HepG2 (cell line): ENCODE data around the gene SLC38A9. TPM values are rescaled to one million over a fixed set of nuclear protein-coding genes. Genes with fewer than 3 reads are reported as not detected.

Experiments
- ATAC-seq: fragments of 200-7000 bp; cut with Tn5 transposase; 3 replicates; pipeline ENCODE4 v1.9.1; 2020; ENCODE audit warnings: mild to moderate bottlenecking, moderate library complexity
- BruUV-seq: library from RNA; stranded (reverse); fragments of 400-500 nt; replicated peaks from 2 replicates; lab custom pipeline; 2021; lab: Mats Ljungman, UMichigan
- CTCF ChIA-PET: fragments of 300-600 bp; formaldehyde crosslinking; extraction: SDS; loops from one replicate; lab custom pipeline; 2021; ENCODE audit warnings: low total read pairs, inconsistent platforms, low intra/inter-chr PET ratio; lab: Yijun Ruan, JAX
- POLR2A ChIA-PET: fragments of 350-600 bp; sonication (Branson Sonifier 250); formaldehyde crosslinking; loops from one replicate; lab custom pipeline; 2020; ENCODE audit warnings: antibody characterized with exemption, inconsistent platforms; lab: Yijun Ruan, JAX
- DNase-seq: peaks from one replicate; pipeline ENCODE4 v3.0.0-alpha.2; 2015; ENCODE audit warnings: low spot score
- FAIRE-seq: peaks from 3 replicates; lab custom pipeline; 2011; peaks lifted over from hg19 to GRCh38; lab: Jason Lieb, UNC
- H2AFZ ChIP-seq: one replicate; pipeline ENCODE4 v1.6.1; 2011; ENCODE audit warnings: low read length, inconsistent platforms
- H3K27ac ChIP-seq: fragments of 300-600 bp; 3 replicates; pipeline ENCODE4 v1.8.0; 2011; ENCODE audit warnings: mixed run types, mild to moderate bottlenecking, mixed read lengths, low read length, inconsistent platforms; ENCODE audit not compliant: insufficient read depth; ENCODE audit errors: extremely low read length
- H3K27me3 ChIP-seq, 2 experiments: fragments of 200-600 bp in 1 of 2; 2 replicates in 1 of 2; 3 replicates in 1 of 2; pipeline versions ENCODE4 v1.6.0 to v1.8.0; 2011; ENCODE audit warnings: low read length in 2 of 2, mild to moderate bottlenecking in 2 of 2, moderate library complexity in 2 of 2, inconsistent platforms in 1 of 2; ENCODE audit not compliant: insufficient read depth in 2 of 2, control insufficient read depth in 1 of 2
- H3K36me3 ChIP-seq, 2 experiments: fragments of 200-600 bp in 1 of 2; replicated peaks in 1 of 2; 2 replicates in 1 of 2; 3 replicates in 1 of 2; pipeline versions ENCODE4 v1.5.1 to v1.8.0; 2011; ENCODE audit warnings: low read length in 2 of 2, inconsistent platforms in 1 of 2; ENCODE audit not compliant: insufficient read depth in 2 of 2, control insufficient read depth in 1 of 2
- H3K4me1 ChIP-seq: 2 replicates; pipeline ENCODE4 v1.5.1; 2012; ENCODE audit warnings: low read length, inconsistent platforms; ENCODE audit not compliant: insufficient read depth
- H3K4me2 ChIP-seq: 2 replicates; pipeline ENCODE4 v1.6.0; 2011; ENCODE audit warnings: low read depth, low read length, inconsistent platforms
- H3K4me3 ChIP-seq, 3 experiments: fragments of 200-600 bp in 1 of 3; sonication (generic), shearing (Covaris generic) in 1 of 3; replicated peaks in 1 of 3; 2 replicates each; pipeline ENCODE4 v1.5.1; 2011 to 2016; ENCODE audit warnings: low read length in 3 of 3, inconsistent platforms in 2 of 3, low read depth in 2 of 3, mild to moderate bottlenecking in 2 of 3, control low read depth in 1 of 3, mixed read lengths in 1 of 3; ENCODE audit not compliant: insufficient read depth in 1 of 3
- H3K79me2 ChIP-seq: one replicate; pipeline ENCODE4 v1.6.1; 2011; ENCODE audit warnings: low read length, inconsistent platforms; ENCODE audit not compliant: insufficient read depth
- H3K9ac ChIP-seq: 2 replicates; pipeline ENCODE4 v1.6.0; 2011; ENCODE audit warnings: mild to moderate bottlenecking, low read depth, low read length, inconsistent platforms; ENCODE audit not compliant: insufficient read depth
- H3K9me3 ChIP-seq: 2 replicates; pipeline ENCODE4 v1.5.1; 2012; ENCODE audit warnings: mild to moderate bottlenecking, low read length
- H4K20me1 ChIP-seq: 2 replicates; pipeline ENCODE4 v1.6.0; 2011; ENCODE audit warnings: inconsistent platforms, mild to moderate bottlenecking, low read length, moderate library complexity; ENCODE audit not compliant: insufficient read depth
- BHLHE40 ChIP-seq: IDR thresholded peaks from 2 replicates; pipeline ENCODE4 v1.6.1; 2011; ENCODE audit warnings: low read length, improper control_type of control experiment
- CCAR2 ChIP-seq: fragments of 200-400 bp; formaldehyde crosslinking; optimal IDR thresholded peaks from 2 replicates; pipeline ENCODE3; 2018; ENCODE audit warnings: low read depth, mild to moderate bottlenecking, low read length, moderate library complexity
- FOXO1 ChIP-seq: sonication (generic); formaldehyde crosslinking; IDR thresholded peaks from 2 replicates; pipeline ENCODE4 v1.4.0; 2020; ENCODE audit warnings: missing genetic modification reagents
- GFI1 ChIP-seq: sonication (generic); formaldehyde crosslinking; IDR thresholded peaks from 2 replicates; pipeline ENCODE4 v1.5.0; 2020; ENCODE audit warnings: missing genetic modification reagents, mild to moderate bottlenecking, borderline replicate concordance
- GLI4 ChIP-seq: sonication (generic); formaldehyde crosslinking; IDR thresholded peaks from 2 replicates; pipeline ENCODE4 v1.5.1; 2020; ENCODE audit warnings: missing genetic modification reagents, mild to moderate bottlenecking, moderate library complexity, borderline replicate concordance
- ISL2 ChIP-seq: sonication (generic); formaldehyde crosslinking; IDR thresholded peaks from 2 replicates; pipeline ENCODE4 v1.5.0; 2020; ENCODE audit warnings: missing genetic modification reagents
- NCOA2 ChIP-seq: sonication (generic); formaldehyde crosslinking; IDR thresholded peaks from 2 replicates; pipeline ENCODE4 v1.8.0; 2022; ENCODE audit warnings: inconsistent platforms
- NFKB2 ChIP-seq: sonication (generic); formaldehyde crosslinking; IDR thresholded peaks from 2 replicates; pipeline ENCODE4 v1.4.0; 2020; ENCODE audit warnings: missing genetic modification reagents, borderline replicate concordance
- RARA ChIP-seq: IDR thresholded peaks from 2 replicates; pipeline ENCODE4 v1.6.1; 2016; ENCODE audit warnings: missing genetic modification reagents, missing compliant biosample characterization
- RFX3 ChIP-seq: IDR thresholded peaks from 2 replicates; pipeline ENCODE4 v1.6.1; 2016; ENCODE audit warnings: missing biosample characterization, missing genetic modification reagents
- TIGD3 ChIP-seq: sonication (generic); formaldehyde crosslinking; IDR thresholded peaks from 2 replicates; pipeline ENCODE4 v1.5.1; 2020; ENCODE audit warnings: mild to moderate bottlenecking, missing genetic modification reagents, borderline replicate concordance
- ZBTB38 ChIP-seq: sonication (generic); formaldehyde crosslinking; IDR thresholded peaks from 2 replicates; pipeline ENCODE4 v1.5.1; 2020; ENCODE audit warnings: mild to moderate bottlenecking, missing genetic modification reagents
- ZNF274 ChIP-seq: sonication (generic); formaldehyde crosslinking; IDR thresholded peaks from 2 replicates; pipeline ENCODE4 v1.5.1; 2020; ENCODE audit warnings: mild to moderate bottlenecking, missing genetic modification reagents
- ZNF615 ChIP-seq: sonication (generic); formaldehyde crosslinking; IDR thresholded peaks from 2 replicates; pipeline ENCODE4 v1.5.0; 2020; ENCODE audit warnings: mild to moderate bottlenecking, missing genetic modification reagents, borderline replicate concordance
- ZNF747 ChIP-seq: sonication (generic); formaldehyde crosslinking; IDR thresholded peaks from 2 replicates; pipeline ENCODE4 v1.8.1; 2023; ENCODE audit warnings: missing genetic modification reagents, mild to moderate bottlenecking, borderline replicate concordance
- ZNF891 ChIP-seq: sonication (generic); formaldehyde crosslinking; IDR thresholded peaks from 2 replicates; pipeline ENCODE4 v1.5.0; 2020; ENCODE audit warnings: mild to moderate bottlenecking, missing genetic modification reagents
- WGBS: methylation state at CpG from one replicate; pipeline ENCODE4 v1.1.6; 2017; ENCODE audit warnings: low lambda C conversion rate; 5-methylcytosine and 5-hydroxymethylcytosine counted together
- in situ Hi-C: cut with HindIII; loops from 2 replicates; pipeline ENCODE4 v1.10.0; 2017; ENCODE audit warnings: low pct_unique_long_range_greater_than_20kb; ENCODE audit not compliant: extremely low pct_ligation_motif_present
- intact Hi-C: fragments of 100-400 bp; cut with micrococcal nuclease; formaldehyde crosslinking; loops from one replicate; pipeline ENCODE4 v1.10.0; 2022; ENCODE audit not compliant: unreplicated experiment
- polyA plus RNA-seq, 8 experiments: library from polyadenylated mRNA; depleted of rRNA in 3 of 8; stranded (reverse) in 7 of 8; unstranded in 1 of 8; fragments of >200 nt; fragmentation: Illumina TruSeq in 4 of 8; extraction: Trizol in 4 of 8; gene quantifications; 2 replicates each; pipeline versions ENCODE4 v1.2.1 to v1.2.3, GENCODE V29; 2011 to 2016; ENCODE audit warnings: low read depth in 4 of 8, missing spikeins in 1 of 8, mixed read lengths in 1 of 8; ENCODE audit not compliant: insufficient read depth in 1 of 8
- total RNA-seq, 5 experiments: library from RNA; depleted of rRNA; stranded (reverse); fragments of >200 nt; fragmentation: Illumina TruSeq; extraction: Trizol; gene quantifications; 2 replicates each; pipeline ENCODE4 v1.2.3, GENCODE V29; 2016; ENCODE audit warnings: low read depth in 1 of 5
- TF ChIP-seq, protein P1 (sequence below): fragments of 450-650 bp; IDR thresholded peaks from 2 replicates; pipeline ENCODE4 v1.6.1; 2017; ENCODE audit warnings: mild to moderate bottlenecking

The SLC38A9 gene
- total and polyA plus RNA-seq, 2 of the 13 experiments (the other 11 are each of a cell fraction or from before 2014, with no cell fraction given) = 19.3 to 36.0 TPM

DNA sequence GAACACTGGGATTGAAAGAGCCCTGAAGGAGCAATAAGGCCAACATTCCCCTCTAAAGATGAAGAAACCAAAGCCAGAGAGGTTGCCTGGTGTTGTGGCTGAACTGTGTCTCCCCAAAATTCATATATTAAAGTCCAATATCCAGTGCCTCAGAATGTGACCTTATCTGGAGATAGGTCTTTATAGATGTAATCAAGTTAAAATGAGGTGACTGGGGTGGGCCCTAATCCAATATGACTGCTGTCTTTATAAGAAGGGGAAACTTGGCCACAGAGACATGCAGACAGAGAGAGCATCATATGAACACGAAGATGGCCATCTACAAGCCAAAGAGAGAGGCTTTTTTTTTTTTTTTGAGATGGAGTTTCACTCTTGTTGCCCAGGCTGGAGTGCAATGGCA, 110.5 kb downstream of the SLC38A9 start:
- Histone ChIP-seq H4K20me1 (no peaks in the 10 kb centered on the region), H3K27ac (no peak overlapping the region), H3K79me2 (no peaks in the 10 kb centered on the region), H3K4me3 (0 out of 6 replicates have a peak overlapping the region, but pooled peaks of 1 of the 3 experiments have one; percentile 10), H3K27me3 (no peaks in the 10 kb centered on the region; a peak in 1 of 5 replicates), H3K36me3 (no peaks in the 10 kb centered on the region), H2AFZ (peak overlapping the region; percentile 85), H3K9me3 (no peaks in the 10 kb centered on the region), H3K9ac (0 out of 2 replicates have a peak overlapping the region, but pooled peaks have one; percentile 39), H3K4me1 (peaks cover 50% of the 10 kb centered on the region), H3K4me2 (peak overlapping the region; percentile 73)
- no peak for DNase-seq
- no peak for TF ChIP-seq ZNF891
- TF ChIP-seq ZBTB38 (CRISPR knock-in tag) = no peak
- no peak for TF ChIP-seq ISL2
- TF ChIP-seq GFI1 = 0 out of 2 replicates have a peak, but pooled peaks have one; percentile 1
- no peak for TF ChIP-seq TIGD3 (CRISPR knock-in tag)
- no peak for FAIRE-seq
- POLR2A ChIA-PET = no interaction called here
- WGBS = 87% methylated on average over 1 of the region's 1 CpG
- intact Hi-C loops (no loop called here), in situ Hi-C loops (no loop called here)
- no peak for ATAC-seq
- CTCF ChIA-PET = no interaction called here
- BruUV-seq = no TSS peak

DNA sequence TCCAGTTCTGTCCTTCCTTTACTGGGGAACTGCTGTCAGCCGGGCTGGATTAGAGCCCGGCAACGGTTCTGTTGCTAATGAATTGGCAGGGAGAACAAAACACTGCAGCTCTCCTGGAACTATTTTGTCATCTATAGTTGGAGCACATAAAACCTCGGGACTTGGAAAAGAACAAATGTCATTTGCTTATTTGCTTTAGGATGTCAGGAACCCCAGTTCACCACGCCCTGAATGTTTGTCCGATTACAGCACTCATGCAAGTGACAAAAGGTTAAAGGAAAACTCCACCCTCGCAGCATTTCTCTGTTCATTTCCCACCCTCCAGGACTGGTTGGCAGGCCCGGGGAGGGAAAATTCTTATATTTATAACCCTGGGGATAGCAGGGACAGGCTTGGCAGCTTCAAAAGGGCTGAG, 110.9 kb downstream of the SLC38A9 start:
- POLR2A ChIA-PET = no interaction called here
- ATAC-seq (peak; percentile 83), FAIRE-seq (peak; percentile 97), DNase-seq (peak; percentile 93)
- Histone ChIP-seq H2AFZ (peak overlapping the region; percentile 85), H3K9me3 (no peaks in the 10 kb centered on the region), H3K36me3 (no peaks in the 10 kb centered on the region), H3K4me2 (peak overlapping the region; percentile 73), H3K79me2 (no peaks in the 10 kb centered on the region), H3K4me1 (peaks cover 50% of the 10 kb centered on the region), H3K27me3 (no peaks in the 10 kb centered on the region; a peak in 1 of 5 replicates), H3K9ac (0 out of 2 replicates have a peak overlapping the region, but pooled peaks have one; percentile 39), H4K20me1 (no peaks in the 10 kb centered on the region), H3K27ac (no peak overlapping the region), H3K4me3 (peak overlapping the region; percentile 9 to 46 (median 10); a peak in 2 of 6 replicates)
- WGBS = under 1% methylated on average over 8 of the region's 8 CpGs
- in situ Hi-C loops = no loop called here
- BruUV-seq = no TSS peak
- intact Hi-C loops = no loop called here
- CTCF ChIA-PET = no interaction called here
- TF ChIP-seq, protein P1, sequence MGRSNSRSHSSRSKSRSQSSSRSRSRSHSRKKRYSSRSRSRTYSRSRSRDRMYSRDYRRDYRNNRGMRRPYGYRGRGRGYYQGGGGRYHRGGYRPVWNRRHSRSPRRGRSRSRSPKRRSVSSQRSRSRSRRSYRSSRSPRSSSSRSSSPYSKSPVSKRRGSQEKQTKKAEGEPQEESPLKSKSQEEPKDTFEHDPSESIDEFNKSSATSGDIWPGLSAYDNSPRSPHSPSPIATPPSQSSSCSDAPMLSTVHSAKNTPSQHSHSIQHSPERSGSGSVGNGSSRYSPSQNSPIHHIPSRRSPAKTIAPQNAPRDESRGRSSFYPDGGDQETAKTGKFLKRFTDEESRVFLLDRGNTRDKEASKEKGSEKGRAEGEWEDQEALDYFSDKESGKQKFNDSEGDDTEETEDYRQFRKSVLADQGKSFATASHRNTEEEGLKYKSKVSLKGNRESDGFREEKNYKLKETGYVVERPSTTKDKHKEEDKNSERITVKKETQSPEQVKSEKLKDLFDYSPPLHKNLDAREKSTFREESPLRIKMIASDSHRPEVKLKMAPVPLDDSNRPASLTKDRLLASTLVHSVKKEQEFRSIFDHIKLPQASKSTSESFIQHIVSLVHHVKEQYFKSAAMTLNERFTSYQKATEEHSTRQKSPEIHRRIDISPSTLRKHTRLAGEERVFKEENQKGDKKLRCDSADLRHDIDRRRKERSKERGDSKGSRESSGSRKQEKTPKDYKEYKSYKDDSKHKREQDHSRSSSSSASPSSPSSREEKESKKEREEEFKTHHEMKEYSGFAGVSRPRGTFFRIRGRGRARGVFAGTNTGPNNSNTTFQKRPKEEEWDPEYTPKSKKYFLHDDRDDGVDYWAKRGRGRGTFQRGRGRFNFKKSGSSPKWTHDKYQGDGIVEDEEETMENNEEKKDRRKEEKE = no peak
- TF ChIP-seq CCAR2 (no peak), ZNF274 (CRISPR knock-in tag) (no peak), ZNF747 (CRISPR knock-in tag) (no peak), NFKB2 (no peak), FOXO1 (CRISPR knock-in tag) (no peak), NCOA2 (CRISPR knock-in tag) (peak; percentile 59; the same call in 1 of the 2 replicates), GLI4 (CRISPR knock-in tag) (no peak), RFX3 (CRISPR knock-in tag) (no peak), BHLHE40 (no peak), ZNF615 (CRISPR knock-in tag) (no peak), RARA (CRISPR knock-in tag) (peak; percentile 46; the same call in 1 of the 2 replicates)
